SH-SY5Y (cell line): ENCODE measurements around the gene OSBPL2.

Experiments
- GATA2 ChIP-seq: IDR thresholded peaks from 2 replicates; pipeline ENCODE4 v1.6.1; 2011; ENCODE audit warnings: mild to moderate bottlenecking, low read depth, low read length
- GATA3 ChIP-seq: IDR thresholded peaks from 2 replicates; pipeline ENCODE4 v1.6.1; 2011; ENCODE audit warnings: low read depth, mild to moderate bottlenecking, low read length, moderate library complexity

DNA sequence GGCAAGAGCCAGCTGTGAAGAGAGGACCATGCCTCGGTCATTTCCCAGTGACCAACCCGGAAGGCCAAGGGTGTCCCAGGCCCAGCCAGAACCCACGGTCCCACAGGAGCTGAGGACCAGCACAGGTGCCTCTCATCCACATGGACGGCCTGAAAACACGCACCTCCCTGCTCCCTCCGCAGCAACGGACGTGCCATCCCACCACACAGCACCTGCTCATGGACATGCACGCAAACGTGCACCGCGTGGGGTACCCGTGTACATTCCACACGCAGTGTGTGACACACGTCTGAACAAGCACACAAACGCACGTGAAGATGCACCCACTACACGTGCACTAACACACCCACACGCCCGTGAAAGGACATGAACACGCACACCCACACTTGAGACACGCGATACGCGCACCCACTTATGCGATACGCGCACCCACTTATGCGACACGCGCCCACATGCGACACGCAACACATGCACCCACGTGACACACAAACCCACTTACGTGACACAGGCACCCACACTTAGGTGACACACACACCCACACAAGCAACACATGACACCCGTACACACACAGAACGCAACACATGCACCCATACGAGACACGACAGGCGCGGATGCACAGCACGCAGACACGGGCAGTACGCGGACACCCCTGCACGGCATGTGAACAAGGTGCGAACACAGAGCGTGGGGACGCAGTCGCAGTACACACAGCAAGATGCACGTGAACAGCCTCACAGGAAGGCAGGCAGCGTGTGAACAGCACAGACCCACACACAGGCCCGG lies 98.6 kb downstream of the OSBPL2 start:
- TF ChIP-seq GATA2 = no peak
- TF ChIP-seq GATA3 = no peak
